GM23248 (cell line): ENCODE data around the gene WNT2B.

Experiments
- EZH2 ChIP-seq: fragments of 200-600 bp; sonication (generic); IDR thresholded peaks from 2 replicates; pipeline ENCODE4 v1.6.1; 2018; ENCODE audit warnings: antibody characterized with exemption, mild to moderate bottlenecking; ENCODE audit not compliant: insufficient read depth, poor library complexity, severe bottlenecking
- EZH2phosphoT487 ChIP-seq: fragments of 200-600 bp; sonication (generic); IDR thresholded peaks from 2 replicates; pipeline ENCODE4 v1.6.1; 2018; ENCODE audit warnings: antibody characterized with exemption, moderate library complexity, mild to moderate bottlenecking, low read depth; ENCODE audit not compliant: insufficient read depth

DNA sequence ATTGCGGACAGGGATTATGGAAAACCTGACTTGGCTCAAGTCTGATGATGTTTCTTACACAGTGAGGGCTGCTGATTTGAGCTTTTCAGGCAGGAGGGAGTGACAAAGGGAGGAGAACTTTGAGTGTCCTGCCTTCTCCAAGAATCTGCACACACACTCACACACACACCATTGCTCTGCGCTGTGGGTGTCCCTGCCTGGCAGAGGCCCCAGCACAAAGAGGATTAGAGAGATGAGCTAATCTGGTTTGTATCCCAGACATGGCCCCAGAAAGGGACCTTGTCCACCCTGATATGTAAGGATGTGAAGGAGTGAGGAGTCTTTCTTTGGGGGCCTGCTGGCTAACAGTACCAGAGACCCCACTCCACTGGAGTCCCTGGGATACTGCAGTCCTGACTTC is 5.9 kb upstream of the WNT2B start:
- TF ChIP-seq EZH2, result no peak
- TF ChIP-seq EZH2phosphoT487, result no peak
